GM18511 (cell line): ENCODE measurements around the gene FREM1.
A peak's percentile ranks its signal among the peaks of the same experiment; 100 is the strongest.

Experiments used
- ATAC-seq: cut with Tn5 transposase; IDR thresholded peaks from one replicate; pipeline ENCODE4 v1.9.1; 2021; ENCODE audit warnings: mild to moderate bottlenecking, moderate library complexity; ENCODE audit not compliant: unreplicated experiment

Gene FREM1

GRCh38 chr9:14909601-14909960 lies 647 bp downstream of the FREM1 start:
- ATAC-seq, result no peak

- ATAC-seq, result no peak
Observed at GRCh38 chr9:14909181-14909580, 1.0 kb downstream of the FREM1 start.

- ATAC-seq, result peak; percentile 67
Observed at GRCh38 chr9:14908295-14909180, 1.7 kb downstream of the FREM1 start.

- ATAC-seq, result no peak
Observed at GRCh38 chr9:14907696-14908095, 2.5 kb downstream of the FREM1 start.

- no peak for ATAC-seq
Observed at GRCh38 chr9:14907360-14907685, 2.9 kb downstream of the FREM1 start.

- no peak for ATAC-seq
Observed at GRCh38 chr9:14906644-14907359, 3.4 kb downstream of the FREM1 start.

GRCh38 chr9:14906000-14906399 lies 4.2 kb downstream of the FREM1 start:
- ATAC-seq, result no peak

- peak; percentile 60 for ATAC-seq
Observed at GRCh38 chr9:14903040-14903439, 7.2 kb downstream of the FREM1 start.

GRCh38 chr9:14902561-14902960 lies 7.7 kb downstream of the FREM1 start:
- ATAC-seq, result peak; percentile 35

- ATAC-seq, result no peak
Observed at GRCh38 chr9:14899815-14900193, 10.4 kb downstream of the FREM1 start.

GRCh38 chr9:14899042-14899814 lies 11.0 kb downstream of the FREM1 start:
- ATAC-seq, result no peak

- no peak for ATAC-seq
Observed at GRCh38 chr9:14895806-14896205, 14.4 kb downstream of the FREM1 start.

GRCh38 chr9:14893280-14893679 lies 16.9 kb downstream of the FREM1 start:
- no peak for ATAC-seq

- no peak for ATAC-seq
Observed at GRCh38 chr9:14891332-14891731, 18.9 kb downstream of the FREM1 start.

- ATAC-seq, result no peak
Observed at GRCh38 chr9:14889451-14889850, 20.8 kb downstream of the FREM1 start.

- ATAC-seq, result no peak
Observed at GRCh38 chr9:14888875-14889274, 21.4 kb downstream of the FREM1 start.

GRCh38 chr9:14888272-14888671 lies 22.0 kb downstream of the FREM1 start:
- no peak for ATAC-seq

GRCh38 chr9:14887149-14887548 lies 23.1 kb downstream of the FREM1 start:
- no peak for ATAC-seq

- no peak for ATAC-seq
Observed at GRCh38 chr9:14883310-14883944, 26.8 kb downstream of the FREM1 start.

GRCh38 chr9:14882090-14882489 lies 28.1 kb downstream of the FREM1 start:
- no peak for ATAC-seq

- no peak for ATAC-seq
Observed at GRCh38 chr9:14881006-14881405, 29.2 kb downstream of the FREM1 start.
